Suppressor macrophage (primary cell): ENCODE data around the gene APOBEC3H.
"Not testable (repeated sequence)": the region's sequence is repeated elsewhere in the genome, so short reads cannot be mapped to it uniquely, and the experiment has no call there.

Experiments
- DNase-seq, 4 experiments: peaks; one replicate each; pipeline ENCODE4 v3.0.0-alpha.2; 2020 to 2022
- total RNA-seq, 17 experiments: gene quantifications; one replicate each; lab custom pipeline; 2026; ENCODE audit warnings: mixed read lengths in 6 of 17, inconsistent platforms in 3 of 17; lab: John Stamatoyannopoulos, UW

APOBEC3H gene
- total RNA-seq: 0 to 0.99 (median 0.10) reads per million in 17 experiments

DNA sequence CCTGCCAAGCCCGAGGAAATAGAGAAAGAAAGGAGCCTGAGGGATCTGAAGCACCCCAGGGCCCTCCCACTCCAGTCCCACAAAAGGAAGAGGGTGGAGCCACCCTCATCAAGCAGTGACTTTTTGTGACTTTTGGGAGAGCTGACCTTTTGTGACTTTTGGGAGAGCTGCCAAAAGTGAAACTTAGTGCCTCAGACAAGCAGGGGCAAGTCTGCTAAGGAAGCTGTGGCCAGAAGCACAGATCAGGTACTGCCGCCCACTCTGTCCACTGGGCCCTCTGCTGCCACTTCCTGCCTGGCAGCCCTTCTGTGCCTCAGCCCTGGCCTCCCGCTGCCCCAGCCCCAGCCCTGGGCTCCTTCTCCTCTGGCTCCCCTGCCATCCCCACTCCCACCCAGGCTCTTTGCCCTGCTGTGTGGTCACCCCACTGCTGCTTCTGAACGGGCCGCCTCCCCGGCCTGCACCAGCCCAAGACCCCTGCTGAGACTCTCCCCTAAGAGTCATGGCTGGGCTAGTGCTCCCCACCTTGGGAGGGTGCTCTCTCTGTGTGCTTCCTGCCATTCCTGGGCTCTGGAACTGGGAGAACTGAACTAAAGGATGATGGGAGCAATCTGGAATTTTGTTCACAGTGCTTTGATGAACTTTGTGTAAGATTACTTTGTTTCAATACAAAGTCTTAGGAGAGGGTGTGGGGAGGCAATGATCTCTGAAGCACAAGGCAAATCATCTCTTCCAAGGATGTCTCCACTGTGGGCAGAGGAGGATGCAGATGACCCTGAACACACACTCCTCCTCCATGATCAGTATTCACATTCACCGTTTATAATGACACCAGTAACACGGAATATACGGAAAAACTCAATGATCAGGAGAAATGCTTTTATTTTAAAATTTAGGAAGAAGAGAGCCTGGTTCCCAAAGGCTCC, at the start of gene APOBEC3H:
Gene APOBEC3H (plus strand): TSS at position 147 of the 923 bp plus-strand sequence. CDS start 3,035 bp downstream, outside the sequence.
- peak; percentile 54 to 79 (median 67) for DNase-seq

DNA sequence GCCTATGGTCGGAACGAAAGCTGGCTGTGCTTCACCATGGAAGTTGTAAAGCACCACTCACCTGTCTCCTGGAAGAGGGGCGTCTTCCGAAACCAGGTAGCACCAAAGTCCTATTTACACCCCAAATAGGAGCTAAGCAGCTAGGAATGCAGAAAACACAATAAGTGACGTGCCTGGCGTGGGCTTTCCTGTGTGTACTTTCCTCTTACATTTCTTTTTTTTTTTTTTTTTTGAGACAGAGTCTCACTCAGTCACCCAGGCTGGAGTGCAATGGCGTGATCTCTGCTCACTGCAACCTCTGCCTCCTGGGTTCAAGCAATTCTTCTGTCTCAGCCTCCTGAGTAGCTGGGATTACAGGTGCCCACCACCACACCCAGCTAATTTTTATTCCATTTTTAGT, 47.6 kb upstream of the APOBEC3H start:
- DNase-seq: not testable (repeated sequence)

DNA sequence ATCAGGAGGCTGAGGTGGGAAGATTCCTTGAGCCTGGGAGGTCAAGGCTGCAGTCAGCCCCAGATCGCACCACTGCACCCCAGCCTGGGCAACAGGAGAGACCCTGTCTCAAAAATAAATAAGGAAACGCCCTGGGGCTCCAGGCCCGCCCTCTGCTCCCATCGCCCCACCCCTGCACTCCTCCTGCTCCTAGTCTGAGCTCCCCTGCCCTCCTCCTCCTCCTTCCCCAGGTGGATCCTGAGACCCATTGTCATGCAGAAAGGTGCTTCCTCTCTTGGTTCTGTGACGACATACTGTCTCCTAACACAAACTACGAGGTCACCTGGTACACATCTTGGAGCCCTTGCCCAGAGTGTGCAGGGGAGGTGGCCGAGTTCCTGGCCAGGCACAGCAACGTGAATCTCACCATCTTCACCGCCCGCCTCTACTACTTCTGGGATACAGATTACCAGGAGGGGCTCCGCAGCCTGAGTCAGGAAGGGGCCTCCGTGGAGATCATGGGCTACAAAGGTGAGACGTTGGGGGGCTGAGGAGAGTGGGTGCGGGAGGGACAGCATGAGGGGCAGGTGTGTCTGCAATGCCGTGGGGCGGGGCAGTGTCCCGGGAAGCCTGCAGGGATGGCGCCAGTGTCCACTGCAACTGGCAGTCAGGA, 45.1 kb upstream of the APOBEC3H start:
- not testable (repeated sequence) for DNase-seq

DNA sequence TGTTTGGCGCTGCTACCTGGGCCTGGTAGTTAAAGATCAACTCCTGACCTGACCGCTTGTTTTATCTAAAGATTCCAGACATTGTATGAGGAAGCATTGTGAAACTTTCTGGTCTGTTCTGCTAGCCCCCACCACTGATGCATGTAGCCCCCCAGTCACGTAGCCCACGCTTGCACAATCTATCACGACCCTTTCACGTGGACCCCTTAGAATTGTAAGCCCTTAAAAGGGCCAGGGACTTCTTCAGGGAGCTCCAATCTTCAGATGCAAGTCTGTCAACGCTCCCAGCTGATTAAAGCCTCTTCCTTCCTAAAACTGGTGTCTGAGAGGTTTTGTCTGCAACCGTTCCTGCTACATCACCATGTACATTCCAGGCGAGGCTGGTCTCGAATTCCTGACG, 41.4 kb upstream of the APOBEC3H start:
- DNase-seq: no peak

DNA sequence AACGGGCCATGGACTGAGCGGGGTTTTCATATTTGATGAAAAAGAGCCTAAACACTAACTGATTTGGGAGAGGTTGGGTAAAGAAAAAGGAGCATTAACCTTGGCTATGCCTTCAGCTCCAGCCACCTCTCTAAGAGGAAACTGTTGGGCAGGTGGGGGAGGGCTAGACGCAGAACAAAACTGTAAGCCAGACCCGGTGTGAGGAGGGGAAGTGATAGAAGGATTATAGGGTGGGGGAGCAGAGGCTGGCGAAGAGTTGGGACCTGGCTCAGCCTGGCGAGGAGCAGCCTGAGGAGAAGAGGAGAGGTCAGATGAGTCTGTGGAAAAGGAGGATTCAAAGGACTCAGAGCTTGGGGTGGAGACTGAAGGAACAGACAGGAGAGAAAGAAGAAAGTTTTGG, 35.8 kb upstream of the APOBEC3H start:
- DNase-seq: not testable (repeated sequence)

DNA sequence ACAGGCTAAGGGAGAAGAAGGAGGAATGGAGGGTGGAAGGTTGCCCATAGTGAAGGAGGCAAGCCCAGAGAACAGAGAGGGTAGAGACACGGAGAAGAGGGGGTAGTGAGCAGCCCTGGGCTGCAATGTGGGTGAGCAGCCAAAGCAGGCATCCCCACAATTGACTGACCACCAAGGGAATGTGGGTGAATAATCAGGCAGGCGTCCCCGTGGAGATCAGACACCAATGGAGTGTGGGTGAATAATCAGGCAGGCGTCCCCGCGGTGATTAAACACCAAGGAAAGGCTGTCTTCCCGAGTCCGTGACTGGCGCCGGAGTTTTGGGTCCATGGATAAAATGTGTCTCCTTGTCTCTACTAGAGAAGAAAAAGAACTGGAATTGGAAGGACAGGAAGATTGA, 35.1 kb upstream of the APOBEC3H start:
- DNase-seq: not testable (repeated sequence)

DNA sequence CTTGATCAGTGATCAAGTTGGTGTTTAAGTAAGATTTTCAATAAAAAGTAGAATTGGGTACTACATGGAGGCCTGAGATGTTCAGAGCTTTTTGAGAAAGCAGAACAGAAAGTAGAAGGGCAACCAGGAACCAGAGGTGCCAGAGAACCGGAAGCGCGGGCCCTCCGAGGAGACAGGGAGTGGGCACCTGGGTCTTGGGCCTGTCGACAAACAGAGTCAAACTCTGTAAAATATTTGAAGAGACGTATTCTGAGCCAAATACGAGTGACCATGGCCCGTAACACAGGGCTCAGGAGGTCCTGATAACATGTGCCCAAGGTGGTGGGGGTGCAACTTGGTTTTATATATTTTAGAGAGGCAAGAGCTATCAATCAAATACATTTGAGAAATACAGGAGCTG, 33.1 kb upstream of the APOBEC3H start:
- DNase-seq: not testable (repeated sequence)

DNA sequence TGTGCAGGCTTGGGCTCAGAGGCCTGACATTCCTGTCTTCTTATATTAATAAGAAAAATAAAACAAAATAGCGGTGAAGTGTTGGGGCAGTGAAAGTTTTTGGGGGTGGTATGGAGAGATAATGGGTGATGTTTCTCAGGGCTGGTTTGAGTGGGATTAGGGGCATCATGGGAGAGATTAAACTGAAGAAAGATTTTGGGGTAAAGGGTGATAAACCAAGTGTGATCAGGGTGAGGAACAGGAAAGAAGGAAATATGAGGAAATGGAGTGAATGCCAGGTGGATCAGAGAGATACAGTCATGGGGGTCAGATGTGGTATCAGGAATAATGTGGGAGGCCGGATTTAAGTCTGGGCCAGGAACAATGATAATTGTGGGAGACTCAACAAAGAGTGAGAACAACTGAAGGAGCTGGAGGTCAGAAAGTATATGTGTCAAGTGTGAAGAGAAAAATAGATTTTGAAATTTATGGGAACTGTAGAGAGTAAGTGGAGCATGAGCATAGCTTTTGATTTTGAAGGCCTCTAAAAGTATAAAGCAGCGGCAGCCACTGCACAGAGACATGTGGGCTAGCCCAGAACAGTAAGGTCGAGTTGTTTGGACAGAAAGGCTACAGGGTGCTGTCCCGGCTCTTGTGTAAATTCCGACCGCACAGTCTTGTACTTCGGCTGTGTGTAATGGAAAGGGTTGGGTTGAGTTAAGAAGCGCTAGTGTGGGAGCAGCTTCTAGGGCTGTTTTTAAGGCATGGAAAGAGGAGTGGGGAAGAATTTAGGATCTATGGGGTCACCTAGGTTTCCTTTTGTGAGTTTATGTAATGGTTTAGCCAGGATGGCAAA, 30.4 kb upstream of the APOBEC3H start:
- not testable (repeated sequence) for DNase-seq

DNA sequence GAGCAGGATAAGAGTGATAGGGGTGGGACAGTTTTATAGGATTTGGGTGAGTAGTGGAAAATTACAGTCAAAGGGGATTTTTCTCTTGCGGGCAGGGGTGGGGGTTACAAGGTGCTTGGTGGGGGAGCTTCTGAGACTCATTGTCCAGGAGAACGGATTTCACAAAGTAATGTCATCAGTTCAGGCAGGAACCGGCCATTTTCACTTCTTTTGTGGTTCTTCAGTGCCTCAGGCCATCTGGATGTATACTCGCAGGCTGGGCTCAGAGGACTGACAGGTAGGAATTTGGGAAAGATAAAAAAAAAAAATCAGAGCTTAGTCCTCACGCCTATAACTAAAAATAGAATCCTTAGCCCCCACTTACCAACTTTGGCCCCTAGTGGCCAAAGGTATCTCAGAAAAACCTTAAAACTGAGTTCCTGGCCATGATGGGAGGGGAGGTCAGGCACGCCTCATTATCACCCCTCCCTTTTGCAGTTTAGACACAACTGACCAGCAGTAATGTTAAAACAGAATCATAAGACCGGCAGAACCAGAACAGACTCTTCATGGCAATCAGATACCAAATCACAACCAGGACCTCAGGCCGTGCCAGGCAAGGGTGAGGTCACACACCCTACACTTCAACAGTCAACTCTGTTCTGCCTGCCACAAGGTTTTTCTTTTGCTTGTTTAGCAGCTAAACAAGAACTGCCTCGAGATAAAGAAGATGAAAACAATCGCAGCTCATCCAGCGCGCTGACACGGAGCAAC, 28.8 kb upstream of the APOBEC3H start:
- no peak for DNase-seq

DNA sequence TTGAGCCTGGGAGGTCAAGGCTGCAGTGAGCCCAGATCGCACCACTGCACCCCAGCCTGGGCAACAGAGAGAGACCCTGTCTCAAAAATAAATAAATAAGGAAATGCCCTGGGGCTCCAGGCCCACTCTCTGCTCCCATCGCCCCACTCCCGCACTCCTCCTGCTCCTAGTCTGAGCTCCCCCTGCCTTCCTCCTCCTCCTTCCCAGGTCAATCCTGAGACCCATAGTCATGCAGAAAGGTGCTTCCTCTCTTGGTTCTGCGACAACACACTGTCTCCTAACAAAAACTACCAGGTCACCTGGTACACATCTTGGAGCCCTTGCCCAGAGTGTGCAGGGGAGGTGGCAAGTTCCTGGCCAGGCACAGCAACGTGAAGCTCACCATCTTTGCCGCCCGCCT, 26.9 kb upstream of the APOBEC3H start:
- no peak for DNase-seq

DNA sequence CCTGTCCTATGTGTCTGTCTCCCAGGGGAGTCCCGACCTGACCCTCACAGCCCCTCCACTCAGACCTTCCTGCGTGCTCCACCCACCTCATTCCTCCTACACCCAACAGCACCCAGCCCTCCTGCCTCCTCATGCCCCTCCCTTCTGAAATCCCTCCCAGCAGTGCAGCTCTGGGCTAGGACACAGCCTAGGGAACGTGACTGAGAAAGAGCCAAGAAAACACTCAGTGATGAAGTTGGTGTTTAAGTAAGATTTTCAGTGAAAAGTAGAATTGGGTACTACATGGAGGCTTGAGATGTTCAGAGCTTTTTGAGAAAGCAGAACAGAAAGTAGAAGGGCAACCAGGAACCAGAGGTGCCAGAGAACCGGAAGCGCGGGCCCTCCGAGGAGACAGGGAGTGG, 24.5 kb upstream of the APOBEC3H start:
- peak; percentile 11 to 35 (median 21) for DNase-seq

DNA sequence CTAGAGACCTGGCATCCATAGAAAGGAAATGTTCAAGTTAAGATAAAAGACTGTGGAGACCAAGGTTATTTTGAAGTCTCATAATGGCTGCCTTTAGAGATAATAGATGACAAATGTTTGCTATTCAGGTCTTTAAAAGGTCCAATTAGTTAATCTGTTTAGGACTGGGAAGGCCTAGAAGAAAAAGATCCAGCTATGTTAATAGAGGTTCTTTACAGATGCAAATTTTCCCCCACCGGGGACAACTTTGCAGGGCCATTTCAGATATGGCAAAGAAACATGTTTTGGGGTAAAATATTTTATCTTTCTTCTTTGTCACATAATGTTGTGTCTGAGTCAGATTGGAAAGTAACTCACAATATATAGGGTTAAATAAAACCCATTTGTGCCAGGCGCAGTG, 23.1 kb upstream of the APOBEC3H start:
- DNase-seq: no peak

DNA sequence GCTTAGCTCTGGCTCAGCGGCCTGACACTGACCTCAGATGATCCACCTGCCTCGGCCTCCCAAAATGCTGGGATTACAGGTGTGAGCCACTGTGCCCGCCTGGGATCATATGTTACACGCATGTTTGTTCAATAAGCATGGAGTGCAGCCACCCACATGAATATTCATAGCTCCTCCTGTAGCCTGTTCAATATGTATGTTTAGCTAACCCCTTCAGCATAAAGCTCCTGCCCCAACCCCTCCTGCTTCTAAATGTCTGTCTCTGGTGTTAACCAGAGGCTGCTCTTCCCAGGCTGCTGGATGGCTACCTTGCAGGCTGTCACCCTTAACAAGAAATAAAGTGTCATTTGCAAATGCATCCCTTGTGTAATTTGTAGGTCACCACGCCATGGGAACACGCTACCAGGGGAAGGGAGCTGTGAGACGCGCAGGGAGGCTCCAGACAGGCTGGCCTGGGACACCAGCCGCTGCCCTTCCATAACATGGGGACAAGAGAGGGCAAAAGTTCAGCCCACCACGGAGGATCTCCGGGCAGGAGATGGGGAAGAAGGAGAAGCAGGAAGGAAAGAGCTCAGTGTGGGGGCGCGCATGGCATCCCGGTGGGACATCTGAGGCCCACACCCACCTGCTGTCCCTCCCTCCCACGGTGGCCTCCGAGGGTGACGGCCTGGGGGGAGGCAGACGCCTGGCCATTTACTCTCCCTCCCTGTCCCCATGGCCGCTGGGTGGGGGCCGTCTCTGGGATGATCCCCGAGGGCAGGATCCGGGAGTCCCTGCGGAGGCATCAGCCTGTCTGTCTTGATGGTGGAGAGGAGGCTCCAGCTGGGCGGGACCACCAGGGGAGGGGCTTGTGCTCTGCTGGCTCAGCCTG, 20.7 kb upstream of the APOBEC3H start:
- not testable (repeated sequence) for DNase-seq

DNA sequence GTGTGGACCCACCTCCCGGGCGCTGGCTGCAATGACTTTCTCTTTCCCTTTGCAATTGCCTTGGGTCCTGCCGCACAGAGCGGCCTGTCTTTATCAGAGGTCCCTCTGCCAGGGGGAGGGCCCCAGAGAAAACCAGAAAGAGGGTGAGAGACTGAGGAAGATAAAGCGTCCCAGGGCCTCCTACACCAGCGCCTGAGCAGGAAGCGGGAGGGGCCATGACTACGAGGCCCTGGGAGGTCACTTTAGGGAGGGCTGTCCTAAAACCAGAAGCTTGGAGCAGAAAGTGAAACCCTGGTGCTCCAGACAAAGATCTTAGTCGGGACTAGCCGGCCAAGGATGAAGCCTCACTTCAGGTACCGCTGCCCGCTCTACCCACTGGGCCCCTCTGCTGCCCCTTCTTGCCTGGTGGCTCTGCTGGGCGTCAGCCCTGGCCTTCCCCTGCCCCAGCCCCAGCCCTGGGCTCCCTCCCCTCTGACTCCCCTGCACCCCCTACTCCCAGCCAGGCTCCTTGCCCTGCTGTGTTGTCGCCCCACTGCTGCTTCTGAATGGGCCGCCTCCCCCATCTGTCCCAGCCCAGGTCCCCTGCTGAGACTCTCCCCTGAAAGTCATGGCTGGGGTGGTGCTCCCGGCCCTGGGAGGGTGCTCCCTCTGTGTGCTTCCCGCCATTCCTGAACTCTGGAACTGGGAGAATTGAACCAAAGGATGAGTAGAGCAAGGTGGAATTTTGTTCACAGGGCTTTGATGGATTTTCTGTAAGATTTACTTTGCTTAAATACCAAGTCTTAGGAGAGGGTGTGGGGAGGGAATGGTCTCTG, 19.8 kb upstream of the APOBEC3H start, which contains the start of gene APOBEC3G:
Gene APOBEC3G (plus strand): TSS at position 250 of the 815 bp plus-strand sequence. CDS start 87 bp downstream, at position 337.
- peak; percentile 73 to 88 (median 82) for DNase-seq

DNA sequence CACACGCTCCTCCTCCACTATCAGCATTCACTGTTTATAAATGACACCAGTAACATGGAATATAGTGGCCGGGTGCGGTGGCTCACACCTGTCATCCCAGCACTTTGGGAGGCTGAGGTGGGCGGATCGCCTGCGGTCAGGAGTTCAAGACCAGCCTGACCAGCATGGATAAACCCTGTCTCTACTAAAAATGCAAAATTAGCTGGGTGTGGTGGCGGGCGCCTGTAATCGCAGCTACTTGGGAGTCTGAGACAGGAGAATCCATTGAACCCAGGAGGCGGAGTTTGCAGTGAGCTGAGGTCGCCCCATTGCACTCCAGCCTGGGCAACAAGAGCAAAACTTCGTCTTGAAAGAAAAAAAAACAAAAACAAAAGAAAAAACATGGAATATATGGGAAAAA, 19.1 kb upstream of the APOBEC3H start:
- not testable (repeated sequence) for DNase-seq

DNA sequence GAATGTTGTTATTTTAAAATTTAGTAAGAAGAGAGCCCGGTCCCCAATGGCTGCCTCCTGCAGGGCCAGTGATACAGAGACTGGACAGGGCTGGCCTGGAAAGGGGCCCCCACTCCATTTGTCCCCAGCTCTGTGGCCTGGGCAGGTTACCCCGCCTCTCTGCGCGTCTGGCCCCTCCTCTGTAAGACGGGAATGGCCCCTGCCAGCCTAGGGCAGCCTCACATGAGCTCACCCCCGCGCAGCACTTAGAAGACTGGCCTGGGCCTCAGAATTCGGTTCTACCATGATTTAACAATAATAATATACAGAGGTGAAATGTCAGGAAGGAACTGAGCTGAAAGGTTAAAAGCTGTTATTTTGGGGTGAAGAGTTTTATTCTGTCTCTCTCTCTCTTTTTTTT, 18.7 kb upstream of the APOBEC3H start:
- DNase-seq: no peak

DNA sequence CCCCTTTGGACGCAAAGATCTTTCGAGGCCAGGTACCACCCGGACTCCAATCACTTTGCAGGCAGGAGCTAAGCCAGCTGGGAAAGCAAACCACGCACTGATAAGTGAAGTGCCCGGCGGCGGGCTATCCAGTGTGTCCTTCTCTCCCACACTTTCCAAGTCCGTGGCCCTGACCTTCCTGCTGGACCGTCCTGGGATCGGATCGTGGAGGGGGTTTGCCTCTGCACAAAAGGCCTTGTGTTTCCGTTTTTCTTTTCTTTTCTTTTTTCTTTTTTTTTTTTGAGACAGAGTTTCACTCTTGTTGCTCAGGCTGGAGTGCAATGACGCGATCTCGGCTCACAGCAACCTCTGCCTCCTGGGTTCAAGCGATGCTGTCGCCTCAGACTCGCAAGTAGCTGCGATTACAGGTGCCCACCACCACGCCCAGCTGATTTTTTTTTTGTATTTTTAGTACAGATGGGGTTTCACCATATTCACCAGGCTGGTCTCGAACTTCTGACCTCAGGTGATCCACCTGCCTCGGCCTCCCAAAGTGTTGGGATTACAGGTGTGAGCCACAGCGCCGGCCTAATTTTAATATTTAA, 17.9 kb upstream of the APOBEC3H start:
- DNase-seq: not testable (repeated sequence)

DNA sequence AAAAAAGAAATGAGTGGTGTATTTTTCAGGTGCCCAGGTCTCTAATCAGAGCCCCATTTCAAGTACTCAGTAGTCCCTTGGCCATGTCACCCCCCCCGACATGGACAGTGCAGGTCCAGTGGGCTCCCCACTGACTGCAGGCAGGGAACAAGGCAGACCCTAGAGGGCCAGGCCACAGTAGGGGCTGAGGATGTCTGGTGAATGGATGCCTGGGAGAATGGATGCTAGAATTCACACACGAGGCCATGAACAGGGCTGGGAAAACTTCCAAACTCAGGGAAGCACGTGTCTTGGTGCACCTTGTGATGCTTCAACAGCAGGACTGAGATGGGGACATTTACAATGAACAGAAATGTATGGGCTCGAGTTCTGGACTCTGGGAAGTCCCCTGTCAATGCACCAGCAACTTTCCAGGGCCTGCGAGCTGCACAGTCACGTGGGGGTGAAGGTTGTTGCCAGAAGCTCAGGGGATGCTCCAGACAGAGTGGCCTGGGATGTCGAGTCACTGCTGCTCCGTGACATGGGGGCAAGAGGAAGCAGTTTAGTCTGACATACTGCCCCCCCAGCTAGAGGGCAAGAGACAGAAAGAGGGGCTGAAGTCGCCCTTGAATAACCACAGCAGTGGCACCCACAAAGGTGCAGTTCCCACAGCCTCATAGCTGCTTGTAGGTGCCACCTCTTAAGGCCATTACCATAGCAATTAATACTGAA, 16.8 kb upstream of the APOBEC3H start:
- no peak for DNase-seq

DNA sequence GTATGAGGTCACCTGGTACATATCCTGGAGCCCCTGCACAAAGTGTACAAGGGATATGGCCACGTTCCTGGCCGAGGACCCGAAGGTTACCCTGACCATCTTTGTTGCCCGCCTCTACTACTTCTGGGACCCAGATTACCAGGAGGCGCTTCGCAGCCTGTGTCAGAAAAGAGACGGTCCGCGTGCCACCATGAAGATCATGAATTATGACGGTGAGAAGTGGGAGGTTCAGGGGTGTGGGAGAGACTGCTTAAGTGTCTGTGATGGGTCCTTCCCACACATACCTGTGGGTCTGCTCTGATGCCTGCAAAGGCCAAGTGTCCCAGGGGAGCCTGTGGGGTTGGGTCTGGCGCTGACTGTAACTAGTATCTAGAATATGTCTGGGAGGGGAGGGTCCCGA, 16.0 kb upstream of the APOBEC3H start:
- no peak for DNase-seq
